HepG2 (cell line): Measurements from ENCODE around the gene MRPS7. TPM values are rescaled to one million over a fixed set of nuclear protein-coding genes. Genes with fewer than 3 reads are reported as not detected.
A peak's percentile ranks its signal among the peaks of the same experiment; 100 is the strongest.

ENCODE experiments used
- ATAC-seq: fragments of 200-7000 bp; cut with Tn5 transposase; 3 replicates; pipeline ENCODE4 v1.9.1; 2020; ENCODE audit warnings: mild to moderate bottlenecking, moderate library complexity
- BruUV-seq: library from RNA; stranded (reverse); fragments of 400-500 nt; replicated peaks from 2 replicates; lab custom pipeline; 2021; lab: Mats Ljungman, UMichigan
- CTCF ChIA-PET: fragments of 300-600 bp; formaldehyde crosslinking; extraction: SDS; loops from one replicate; lab custom pipeline; 2021; ENCODE audit warnings: low total read pairs, inconsistent platforms, low intra/inter-chr PET ratio; lab: Yijun Ruan, JAX
- POLR2A ChIA-PET: fragments of 350-600 bp; sonication (Branson Sonifier 250); formaldehyde crosslinking; loops from one replicate; lab custom pipeline; 2020; ENCODE audit warnings: antibody characterized with exemption, inconsistent platforms; lab: Yijun Ruan, JAX
- DNase-seq: peaks from one replicate; pipeline ENCODE4 v3.0.0-alpha.2; 2015; ENCODE audit warnings: low spot score
- FAIRE-seq: peaks from 3 replicates; lab custom pipeline; 2011; peaks lifted over from hg19 to GRCh38; lab: Jason Lieb, UNC
- H2AFZ ChIP-seq: one replicate; pipeline ENCODE4 v1.6.1; 2011; ENCODE audit warnings: low read length, inconsistent platforms
- H3K27ac ChIP-seq: fragments of 300-600 bp; 3 replicates; pipeline ENCODE4 v1.8.0; 2011; ENCODE audit warnings: mixed run types, mild to moderate bottlenecking, mixed read lengths, low read length, inconsistent platforms; ENCODE audit not compliant: insufficient read depth; ENCODE audit errors: extremely low read length
- H3K27me3 ChIP-seq, 2 experiments: fragments of 200-600 bp in 1 of 2; 2 replicates in 1 of 2; 3 replicates in 1 of 2; pipeline versions ENCODE4 v1.6.0 to v1.8.0; 2011; ENCODE audit warnings: low read length in 2 of 2, mild to moderate bottlenecking in 2 of 2, moderate library complexity in 2 of 2, inconsistent platforms in 1 of 2; ENCODE audit not compliant: insufficient read depth in 2 of 2, control insufficient read depth in 1 of 2
- H3K36me3 ChIP-seq, 2 experiments: fragments of 200-600 bp in 1 of 2; replicated peaks in 1 of 2; 2 replicates in 1 of 2; 3 replicates in 1 of 2; pipeline versions ENCODE4 v1.5.1 to v1.8.0; 2011; ENCODE audit warnings: low read length in 2 of 2, inconsistent platforms in 1 of 2; ENCODE audit not compliant: insufficient read depth in 2 of 2, control insufficient read depth in 1 of 2
- H3K4me1 ChIP-seq: 2 replicates; pipeline ENCODE4 v1.5.1; 2012; ENCODE audit warnings: low read length, inconsistent platforms; ENCODE audit not compliant: insufficient read depth
- H3K4me2 ChIP-seq: 2 replicates; pipeline ENCODE4 v1.6.0; 2011; ENCODE audit warnings: low read depth, low read length, inconsistent platforms
- H3K4me3 ChIP-seq, 3 experiments: fragments of 200-600 bp in 1 of 3; sonication (generic), shearing (Covaris generic) in 1 of 3; replicated peaks in 1 of 3; 2 replicates each; pipeline ENCODE4 v1.5.1; 2011 to 2016; ENCODE audit warnings: low read length in 3 of 3, inconsistent platforms in 2 of 3, low read depth in 2 of 3, mild to moderate bottlenecking in 2 of 3, control low read depth in 1 of 3, mixed read lengths in 1 of 3; ENCODE audit not compliant: insufficient read depth in 1 of 3
- H3K79me2 ChIP-seq: one replicate; pipeline ENCODE4 v1.6.1; 2011; ENCODE audit warnings: low read length, inconsistent platforms; ENCODE audit not compliant: insufficient read depth
- H3K9ac ChIP-seq: 2 replicates; pipeline ENCODE4 v1.6.0; 2011; ENCODE audit warnings: mild to moderate bottlenecking, low read depth, low read length, inconsistent platforms; ENCODE audit not compliant: insufficient read depth
- H3K9me3 ChIP-seq: 2 replicates; pipeline ENCODE4 v1.5.1; 2012; ENCODE audit warnings: mild to moderate bottlenecking, low read length
- H4K20me1 ChIP-seq: 2 replicates; pipeline ENCODE4 v1.6.0; 2011; ENCODE audit warnings: inconsistent platforms, mild to moderate bottlenecking, low read length, moderate library complexity; ENCODE audit not compliant: insufficient read depth
- IRF9 ChIP-seq: sonication (generic); formaldehyde crosslinking; IDR thresholded peaks from 2 replicates; pipeline ENCODE4 v1.8.0; 2022; ENCODE audit warnings: missing genetic modification reagents, mild to moderate bottlenecking, borderline replicate concordance
- STAG1 ChIP-seq: sonication (generic); formaldehyde crosslinking; IDR thresholded peaks from 2 replicates; pipeline ENCODE4 v1.4.0; 2020; ENCODE audit warnings: missing genetic modification reagents
- ZFP62 ChIP-seq: sonication (generic); formaldehyde crosslinking; IDR thresholded peaks from 2 replicates; pipeline ENCODE4 v1.4.0; 2020; ENCODE audit warnings: missing genetic modification reagents
- ZNF747 ChIP-seq: sonication (generic); formaldehyde crosslinking; IDR thresholded peaks from 2 replicates; pipeline ENCODE4 v1.8.1; 2023; ENCODE audit warnings: missing genetic modification reagents, mild to moderate bottlenecking, borderline replicate concordance
- WGBS: methylation state at CpG from one replicate; pipeline ENCODE4 v1.1.6; 2017; ENCODE audit warnings: low lambda C conversion rate; 5-methylcytosine and 5-hydroxymethylcytosine counted together
- in situ Hi-C: cut with HindIII; loops from 2 replicates; pipeline ENCODE4 v1.10.0; 2017; ENCODE audit warnings: low pct_unique_long_range_greater_than_20kb; ENCODE audit not compliant: extremely low pct_ligation_motif_present
- intact Hi-C: fragments of 100-400 bp; cut with micrococcal nuclease; formaldehyde crosslinking; loops from one replicate; pipeline ENCODE4 v1.10.0; 2022; ENCODE audit not compliant: unreplicated experiment
- polyA plus RNA-seq, 8 experiments: library from polyadenylated mRNA; depleted of rRNA in 3 of 8; stranded (reverse) in 7 of 8; unstranded in 1 of 8; fragments of >200 nt; fragmentation: Illumina TruSeq in 4 of 8; extraction: Trizol in 4 of 8; gene quantifications; 2 replicates each; pipeline versions ENCODE4 v1.2.1 to v1.2.3, GENCODE V29; 2011 to 2016; ENCODE audit warnings: low read depth in 4 of 8, missing spikeins in 1 of 8, mixed read lengths in 1 of 8; ENCODE audit not compliant: insufficient read depth in 1 of 8
- total RNA-seq, 5 experiments: library from RNA; depleted of rRNA; stranded (reverse); fragments of >200 nt; fragmentation: Illumina TruSeq; extraction: Trizol; gene quantifications; 2 replicates each; pipeline ENCODE4 v1.2.3, GENCODE V29; 2016; ENCODE audit warnings: low read depth in 1 of 5
- TF ChIP-seq, protein P1 (sequence below): fragments of 450-650 bp; IDR thresholded peaks from 2 replicates; pipeline ENCODE4 v1.6.1; 2017
- TF ChIP-seq, protein P2 (sequence below): sonication (generic); formaldehyde crosslinking; IDR thresholded peaks from 2 replicates; pipeline ENCODE4 v1.5.0; 2020; ENCODE audit warnings: mild to moderate bottlenecking, missing genetic modification reagents, moderate library complexity

Gene MRPS7
- total and polyA plus RNA-seq, 2 of the 13 experiments (the other 11 are each of a cell fraction or from before 2014, with no cell fraction given) = 97.0 to 162 TPM

GRCh38 chr17:75262112-75262606 lies 480 bp downstream of the MRPS7 start (continued):
- TF ChIP-seq IRF9 (CRISPR knock-in tag) = peak; percentile 1

DNA sequence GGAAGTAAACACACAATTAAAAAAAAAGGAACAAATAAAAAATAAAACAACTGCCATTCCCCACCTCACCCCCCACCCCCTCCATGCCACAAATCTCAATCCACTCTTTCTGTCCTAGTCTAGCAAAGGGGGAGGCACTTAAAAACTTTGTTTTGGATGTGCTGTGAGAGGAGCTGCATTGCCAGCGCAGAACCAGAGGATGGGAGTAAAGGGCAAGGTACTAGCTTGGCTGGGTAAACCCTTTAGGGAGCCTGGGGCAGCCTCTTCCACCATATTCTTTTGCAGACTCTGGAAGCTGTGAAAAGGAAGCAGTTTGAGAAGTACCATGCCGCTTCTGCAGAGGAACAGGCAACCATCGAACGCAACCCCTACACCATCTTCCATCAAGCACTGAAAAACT lies 1.4 kb downstream of the MRPS7 start:
- H3K79me2 ChIP-seq = peaks cover 51% of the 10 kb centered on the region
- DNase-seq = no peak
- POLR2A ChIA-PET = interaction anchor here (1.0 to 3.7 kb wide), 5 partner anchors 26 to 390 kb away, joined by 3 to 43 read pairs (median 3); partner anchors contain the start of genes GRB2, NUP85 and SLC25A19
- peak overlapping the region; percentile 72 to 89 (median 77); a peak in 4 of 6 replicates for H3K4me3 ChIP-seq
- intact Hi-C loops (loop anchor here (1.0 kb wide), 1 partner anchor 149 kb away; no protein-coding TSS in a partner anchor), in situ Hi-C loops (no loop called here)
- no peak overlapping the region for H3K27ac ChIP-seq
- H2AFZ ChIP-seq = no peak overlapping the region
- no peak for FAIRE-seq
- H3K4me1 ChIP-seq = peaks cover 54% of the 10 kb centered on the region
- no peaks in the 10 kb centered on the region for H3K9me3 ChIP-seq
- no peak for ATAC-seq
- 94% methylated on average over 4 of the region's 4 CpGs for WGBS
- no TSS peak for BruUV-seq
- H3K36me3 ChIP-seq = peaks cover 13 to 29% of the 10 kb centered on the region in 2 experiments
- H3K9ac ChIP-seq = peak overlapping the region; percentile 98
- TF ChIP-seq, protein P1, sequence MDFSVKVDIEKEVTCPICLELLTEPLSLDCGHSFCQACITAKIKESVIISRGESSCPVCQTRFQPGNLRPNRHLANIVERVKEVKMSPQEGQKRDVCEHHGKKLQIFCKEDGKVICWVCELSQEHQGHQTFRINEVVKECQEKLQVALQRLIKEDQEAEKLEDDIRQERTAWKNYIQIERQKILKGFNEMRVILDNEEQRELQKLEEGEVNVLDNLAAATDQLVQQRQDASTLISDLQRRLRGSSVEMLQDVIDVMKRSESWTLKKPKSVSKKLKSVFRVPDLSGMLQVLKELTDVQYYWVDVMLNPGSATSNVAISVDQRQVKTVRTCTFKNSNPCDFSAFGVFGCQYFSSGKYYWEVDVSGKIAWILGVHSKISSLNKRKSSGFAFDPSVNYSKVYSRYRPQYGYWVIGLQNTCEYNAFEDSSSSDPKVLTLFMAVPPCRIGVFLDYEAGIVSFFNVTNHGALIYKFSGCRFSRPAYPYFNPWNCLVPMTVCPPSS = no peak
- no peak for TF ChIP-seq ZFP62 (CRISPR knock-in tag)
- peak; percentile 59 for TF ChIP-seq STAG1 (CRISPR knock-in tag)
- no peak for TF ChIP-seq ZNF747 (CRISPR knock-in tag)
- TF ChIP-seq, protein P2, sequence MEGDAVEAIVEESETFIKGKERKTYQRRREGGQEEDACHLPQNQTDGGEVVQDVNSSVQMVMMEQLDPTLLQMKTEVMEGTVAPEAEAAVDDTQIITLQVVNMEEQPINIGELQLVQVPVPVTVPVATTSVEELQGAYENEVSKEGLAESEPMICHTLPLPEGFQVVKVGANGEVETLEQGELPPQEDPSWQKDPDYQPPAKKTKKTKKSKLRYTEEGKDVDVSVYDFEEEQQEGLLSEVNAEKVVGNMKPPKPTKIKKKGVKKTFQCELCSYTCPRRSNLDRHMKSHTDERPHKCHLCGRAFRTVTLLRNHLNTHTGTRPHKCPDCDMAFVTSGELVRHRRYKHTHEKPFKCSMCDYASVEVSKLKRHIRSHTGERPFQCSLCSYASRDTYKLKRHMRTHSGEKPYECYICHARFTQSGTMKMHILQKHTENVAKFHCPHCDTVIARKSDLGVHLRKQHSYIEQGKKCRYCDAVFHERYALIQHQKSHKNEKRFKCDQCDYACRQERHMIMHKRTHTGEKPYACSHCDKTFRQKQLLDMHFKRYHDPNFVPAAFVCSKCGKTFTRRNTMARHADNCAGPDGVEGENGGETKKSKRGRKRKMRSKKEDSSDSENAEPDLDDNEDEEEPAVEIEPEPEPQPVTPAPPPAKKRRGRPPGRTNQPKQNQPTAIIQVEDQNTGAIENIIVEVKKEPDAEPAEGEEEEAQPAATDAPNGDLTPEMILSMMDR = peak; percentile 57
- peak overlapping the region; percentile 95 for H3K4me2 ChIP-seq
- CTCF ChIA-PET = interaction anchor here (1.1 kb wide), 1 partner anchor 150 kb away, joined by 7 read pairs; no protein-coding TSS in a partner anchor
- no peaks in the 10 kb centered on the region; a peak in 1 of 5 replicates for H3K27me3 ChIP-seq
- H4K20me1 ChIP-seq = no peaks in the 10 kb centered on the region
